ENCODE measurements around the gene GPR37.
A peak's percentile ranks its signal among the peaks of the same experiment; 100 is the strongest.

GPR37 gene

DNA sequence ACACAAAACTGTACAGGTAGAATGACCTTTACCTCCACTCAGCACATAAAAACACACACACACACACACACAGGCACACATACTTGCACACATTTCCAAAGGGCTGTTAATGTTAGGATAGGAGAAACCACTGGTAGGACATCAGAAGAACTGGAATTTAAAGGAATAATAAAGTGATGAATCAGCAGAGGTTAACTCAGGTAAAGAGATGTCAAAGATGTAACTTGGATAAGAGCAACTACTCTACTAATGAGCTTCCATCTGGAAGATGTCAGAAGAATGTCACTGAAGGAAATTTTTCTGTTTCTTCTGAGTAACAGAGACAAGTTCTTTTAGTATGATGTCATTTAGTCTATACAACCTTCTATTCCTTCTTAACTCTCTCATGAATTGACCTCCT lies 26.4 kb upstream of the GPR37 start:
- Mint-ChIP-seq H3K4me1 (no peaks in the 10 kb centered on the region), H3K27me3 (ENCODE audit: low read depth) (peaks cover 3% of the 10 kb centered on the region), H3K4me3 (no peak overlapping the region), H3K9me3 (peaks cover 7% of the 10 kb centered on the region), H3K27ac (no peak overlapping the region), H3K36me3 (ENCODE audit: low read depth) (no peaks in the 10 kb centered on the region)
- TF ChIP-seq, protein P1, sequence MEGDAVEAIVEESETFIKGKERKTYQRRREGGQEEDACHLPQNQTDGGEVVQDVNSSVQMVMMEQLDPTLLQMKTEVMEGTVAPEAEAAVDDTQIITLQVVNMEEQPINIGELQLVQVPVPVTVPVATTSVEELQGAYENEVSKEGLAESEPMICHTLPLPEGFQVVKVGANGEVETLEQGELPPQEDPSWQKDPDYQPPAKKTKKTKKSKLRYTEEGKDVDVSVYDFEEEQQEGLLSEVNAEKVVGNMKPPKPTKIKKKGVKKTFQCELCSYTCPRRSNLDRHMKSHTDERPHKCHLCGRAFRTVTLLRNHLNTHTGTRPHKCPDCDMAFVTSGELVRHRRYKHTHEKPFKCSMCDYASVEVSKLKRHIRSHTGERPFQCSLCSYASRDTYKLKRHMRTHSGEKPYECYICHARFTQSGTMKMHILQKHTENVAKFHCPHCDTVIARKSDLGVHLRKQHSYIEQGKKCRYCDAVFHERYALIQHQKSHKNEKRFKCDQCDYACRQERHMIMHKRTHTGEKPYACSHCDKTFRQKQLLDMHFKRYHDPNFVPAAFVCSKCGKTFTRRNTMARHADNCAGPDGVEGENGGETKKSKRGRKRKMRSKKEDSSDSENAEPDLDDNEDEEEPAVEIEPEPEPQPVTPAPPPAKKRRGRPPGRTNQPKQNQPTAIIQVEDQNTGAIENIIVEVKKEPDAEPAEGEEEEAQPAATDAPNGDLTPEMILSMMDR (IDR thresholded peaks at IDR 0.05; ENCODE audit: unreplicated experiment in 3 of 3) = no peak

DNA sequence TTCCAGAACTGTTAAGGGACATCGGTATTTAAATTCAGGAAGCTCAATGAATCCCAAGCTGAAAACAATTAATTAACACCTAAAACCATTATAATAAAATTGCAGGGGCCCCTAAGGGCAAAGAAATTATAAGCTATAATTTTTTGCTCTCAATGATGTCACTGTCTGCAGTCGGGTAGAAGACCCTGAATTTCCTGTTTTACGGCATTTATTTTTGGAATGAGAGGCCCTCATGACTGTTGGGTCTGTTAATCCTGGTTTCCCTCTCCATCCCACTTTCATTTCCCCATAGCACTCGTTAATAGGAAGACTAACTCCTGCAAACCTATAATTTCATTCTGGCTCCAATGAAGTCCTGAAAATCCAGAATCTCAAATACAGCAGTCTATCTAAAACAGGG lies 25.8 kb upstream of the GPR37 start:
- Mint-ChIP-seq H3K4me1 (no peaks in the 10 kb centered on the region), H3K9me3 (peaks cover 5% of the 10 kb centered on the region), H3K36me3 (ENCODE audit: low read depth) (no peaks in the 10 kb centered on the region), H3K27me3 (ENCODE audit: low read depth) (peaks cover 3% of the 10 kb centered on the region), H3K27ac (no peak overlapping the region), H3K4me3 (no peak overlapping the region)
- TF ChIP-seq, protein P1 (IDR thresholded peaks at IDR 0.05; ENCODE audit: unreplicated experiment in 3 of 3) = no peak

DNA sequence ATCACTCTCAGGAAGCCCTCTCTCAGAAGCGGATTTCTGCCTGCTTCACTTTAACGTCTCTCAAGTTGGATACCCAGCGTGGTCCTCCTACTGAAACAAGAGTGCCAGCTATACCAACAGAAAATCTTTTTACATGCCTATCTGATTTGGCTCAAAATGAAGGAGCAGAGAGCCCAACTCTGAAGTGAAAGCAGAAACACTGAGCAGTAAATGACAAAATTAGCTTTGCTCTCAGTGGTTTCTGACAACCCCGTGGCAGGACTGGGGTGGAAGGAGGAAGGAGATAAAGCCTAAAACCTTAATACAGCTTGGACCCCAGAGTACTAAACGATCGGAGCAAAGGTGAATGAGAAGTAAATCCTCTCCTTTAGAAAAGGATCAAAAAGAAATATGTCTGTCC lies 25.1 kb upstream of the GPR37 start:
- Mint-ChIP-seq H3K27ac (no peak overlapping the region), H3K27me3 (ENCODE audit: low read depth) (peaks cover 3% of the 10 kb centered on the region), H3K36me3 (ENCODE audit: low read depth) (no peaks in the 10 kb centered on the region), H3K4me3 (no peak overlapping the region), H3K4me1 (no peaks in the 10 kb centered on the region), H3K9me3 (no peaks in the 10 kb centered on the region)
- TF ChIP-seq, protein P1 (IDR thresholded peaks at IDR 0.05; ENCODE audit: unreplicated experiment in 3 of 3) = no peak

DNA sequence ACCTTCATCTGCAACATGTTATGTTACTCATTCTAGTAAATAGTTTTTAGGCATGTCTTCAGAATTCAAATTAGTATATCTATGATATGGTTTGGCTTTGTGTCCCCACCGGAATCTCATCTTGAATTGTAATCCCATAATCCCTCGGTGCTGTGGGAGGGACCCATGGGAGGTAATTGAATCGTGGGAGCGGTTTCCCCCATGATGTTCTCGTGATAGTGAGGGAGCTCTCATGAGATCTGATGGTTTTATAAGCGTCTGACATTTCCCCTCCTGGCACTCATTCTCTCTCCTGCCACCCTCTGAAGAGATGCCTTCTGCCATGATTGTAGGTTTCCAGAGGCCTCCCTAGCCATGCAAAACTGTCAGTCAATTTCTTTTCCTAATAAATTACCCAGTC lies 20.4 kb upstream of the GPR37 start:
- Mint-ChIP-seq H3K27me3 (ENCODE audit: low read depth) (peaks cover 6% of the 10 kb centered on the region), H3K36me3 (ENCODE audit: low read depth) (no peaks in the 10 kb centered on the region), H3K27ac (no peak overlapping the region), H3K4me3 (no peak overlapping the region), H3K9me3 (no peaks in the 10 kb centered on the region), H3K4me1 (peaks cover 17% of the 10 kb centered on the region)
- TF ChIP-seq, protein P1 (IDR thresholded peaks at IDR 0.05; ENCODE audit: unreplicated experiment in 3 of 3) = no peak

DNA sequence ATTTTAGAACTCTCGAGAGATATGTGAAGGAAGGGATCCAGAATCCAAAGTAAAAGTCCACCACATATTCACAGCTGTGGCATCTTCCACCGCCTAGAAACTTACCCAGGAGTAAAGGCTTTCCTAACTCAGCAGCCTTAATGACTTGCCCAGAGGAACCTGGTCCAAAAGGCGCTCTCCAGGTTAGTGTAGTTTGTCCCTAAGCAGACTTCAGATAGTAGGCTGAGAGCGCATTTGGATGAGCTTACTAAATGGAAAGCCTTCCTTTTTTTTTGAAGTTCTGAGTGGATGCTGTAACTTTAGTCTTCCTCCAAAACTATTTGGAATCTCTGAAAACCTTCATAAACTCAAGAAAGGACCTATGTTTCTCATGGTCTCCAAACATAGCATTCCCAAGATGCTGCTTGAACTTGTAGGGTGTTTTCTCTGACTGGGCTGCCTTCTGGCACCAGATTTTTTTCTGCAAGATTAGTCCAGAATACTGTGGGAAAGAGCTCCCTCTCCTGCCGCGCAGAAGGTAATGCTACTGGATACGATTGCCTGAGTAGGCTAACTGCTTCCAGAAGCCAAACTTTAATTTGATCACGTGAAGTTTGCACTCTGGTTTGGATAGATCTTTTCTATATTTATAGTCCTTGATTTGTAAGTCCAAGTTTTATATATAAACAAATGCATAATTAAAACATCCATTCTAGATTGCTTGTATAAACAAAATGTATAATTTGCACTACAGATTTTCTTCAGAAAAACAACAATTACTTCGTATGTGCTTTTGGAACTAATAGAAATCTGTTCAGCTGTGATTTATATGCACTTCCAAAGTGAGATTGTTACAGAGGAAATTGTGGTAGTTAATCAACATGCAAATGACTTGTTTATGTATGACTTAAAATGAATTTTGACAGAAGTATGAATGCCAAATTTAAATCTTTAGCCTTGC lies 19.6 kb upstream of the GPR37 start:
- peak overlapping the region in 2 of 3 experiments; percentile 50 to 67 for H3K27ac Mint-ChIP-seq
- H3K27me3 Mint-ChIP-seq (ENCODE audit: low read depth) = peaks cover 7% of the 10 kb centered on the region
- H3K4me1 Mint-ChIP-seq = peaks cover 18% of the 10 kb centered on the region
- TF ChIP-seq, protein P1 (IDR thresholded peaks at IDR 0.05; ENCODE audit: unreplicated experiment in 3 of 3) = peak; percentile 86 to 93 (median 92)
- no peaks in the 10 kb centered on the region for H3K9me3 Mint-ChIP-seq
- H3K4me3 Mint-ChIP-seq = no peak overlapping the region
- no peaks in the 10 kb centered on the region for H3K36me3 Mint-ChIP-seq (ENCODE audit: low read depth)

DNA sequence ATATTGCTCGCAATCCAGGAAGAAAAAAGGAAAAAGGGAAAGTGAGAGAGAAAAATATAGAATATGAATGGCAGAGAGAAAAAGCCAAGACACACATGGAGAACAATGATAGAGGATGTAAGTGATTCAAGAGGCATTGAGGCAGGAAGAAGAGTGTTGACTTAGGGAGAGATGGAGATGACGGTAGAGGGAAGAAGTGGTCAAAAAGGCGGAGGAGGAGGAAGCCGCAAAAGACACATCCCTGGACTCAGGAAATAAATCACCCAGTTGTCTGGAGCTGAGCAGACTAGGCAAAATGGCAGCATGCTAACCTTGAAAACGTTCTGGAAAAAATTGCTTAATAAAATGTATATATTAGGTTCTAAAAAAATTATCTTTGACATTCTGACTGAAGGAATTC lies 17.7 kb upstream of the GPR37 start:
- Mint-ChIP-seq H3K9me3 (no peaks in the 10 kb centered on the region), H3K27me3 (ENCODE audit: low read depth) (peaks cover 6% of the 10 kb centered on the region), H3K36me3 (ENCODE audit: low read depth) (no peaks in the 10 kb centered on the region), H3K4me1 (peaks cover 18% of the 10 kb centered on the region), H3K4me3 (no peak overlapping the region), H3K27ac (peak overlapping the region in 1 of 3 experiments; percentile 1)
- TF ChIP-seq, protein P1 (IDR thresholded peaks at IDR 0.05; ENCODE audit: unreplicated experiment in 3 of 3) = no peak

All from nephron (organoid).